Head of caudate nucleus (tissue), 42 donors: Measurements from ENCODE around the gene CRIP2.

ENCODE experiments used
- DNase-seq, 42 donors: peaks; one replicate each; pipeline versions ENCODE4 v3.0.0 to v3.0.0-alpha.2; 2020 to 2021; ENCODE audit warnings: mixed read lengths in 7 of 42
- intact Hi-C: fragments of 100-400 bp; cut with DNase I; formaldehyde crosslinking; loops from one replicate; pipeline ENCODE4 v1.15.0; 2022

CRIP2 gene

GRCh38 chr14:105458010-105458409 is 16.6 kb upstream of the CRIP2 start:
- no peak for DNase-seq
- intact Hi-C loops, result no loop called here

DNA sequence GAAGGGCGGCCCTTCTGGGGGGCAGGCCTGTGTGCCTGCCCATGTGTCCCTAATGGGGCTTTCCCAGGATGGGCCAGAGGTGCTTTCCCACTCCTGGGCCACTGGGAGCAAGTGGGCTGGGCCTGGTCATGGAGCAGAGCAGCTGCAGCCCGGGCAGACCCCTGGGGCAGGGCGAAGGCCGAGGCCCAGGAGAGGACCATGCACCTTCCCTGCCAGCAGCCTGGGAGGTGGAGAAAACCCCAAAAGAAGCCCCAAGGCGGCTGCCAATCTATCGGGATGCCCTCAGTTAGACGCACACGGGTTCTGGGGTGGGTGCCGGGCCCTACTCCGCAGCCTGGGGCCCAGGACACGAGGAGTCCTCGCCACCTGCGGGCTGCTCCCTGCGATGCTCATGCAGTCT is 16.1 kb upstream of the CRIP2 start:
- DNase-seq, result no peak

GRCh38 chr14:105460116-105460515 is 14.5 kb upstream of the CRIP2 start:
- DNase-seq, result no peak
- intact Hi-C loops, result no loop called here

More for the DNA sequence above, 16.1 kb upstream of the CRIP2 start:
- intact Hi-C loops, result no loop called here

DNA sequence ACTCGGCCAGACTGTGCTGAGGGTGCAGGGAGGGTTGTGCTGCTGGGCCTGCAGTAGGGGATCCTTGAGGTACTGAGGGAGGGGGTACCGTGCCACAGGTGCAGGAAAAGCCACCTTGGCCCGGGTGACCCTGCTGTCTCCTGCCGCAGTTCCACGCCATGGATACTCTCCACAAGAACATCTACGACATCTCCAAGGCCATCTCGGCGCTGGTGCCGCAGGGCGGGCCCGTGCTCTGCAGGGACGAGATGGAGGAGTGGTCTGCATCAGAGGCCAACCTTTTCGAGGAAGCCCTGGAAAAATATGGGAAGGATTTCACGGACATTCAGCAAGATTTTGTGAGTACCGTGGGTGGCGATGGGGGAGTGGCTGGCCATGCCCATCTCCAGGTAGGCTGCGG is 14.0 kb upstream of the CRIP2 start:
- intact Hi-C loops, result no loop called here
- no peak for DNase-seq

- intact Hi-C loops, result no loop called here
- DNase-seq, result no peak
Observed at GRCh38 chr14:105461903-105462302, 12.7 kb upstream of the CRIP2 start.

GRCh38 chr14:105464501-105464900 is 10.1 kb upstream of the CRIP2 start:
- DNase-seq, result no peak
- intact Hi-C loops, result no loop called here

DNA sequence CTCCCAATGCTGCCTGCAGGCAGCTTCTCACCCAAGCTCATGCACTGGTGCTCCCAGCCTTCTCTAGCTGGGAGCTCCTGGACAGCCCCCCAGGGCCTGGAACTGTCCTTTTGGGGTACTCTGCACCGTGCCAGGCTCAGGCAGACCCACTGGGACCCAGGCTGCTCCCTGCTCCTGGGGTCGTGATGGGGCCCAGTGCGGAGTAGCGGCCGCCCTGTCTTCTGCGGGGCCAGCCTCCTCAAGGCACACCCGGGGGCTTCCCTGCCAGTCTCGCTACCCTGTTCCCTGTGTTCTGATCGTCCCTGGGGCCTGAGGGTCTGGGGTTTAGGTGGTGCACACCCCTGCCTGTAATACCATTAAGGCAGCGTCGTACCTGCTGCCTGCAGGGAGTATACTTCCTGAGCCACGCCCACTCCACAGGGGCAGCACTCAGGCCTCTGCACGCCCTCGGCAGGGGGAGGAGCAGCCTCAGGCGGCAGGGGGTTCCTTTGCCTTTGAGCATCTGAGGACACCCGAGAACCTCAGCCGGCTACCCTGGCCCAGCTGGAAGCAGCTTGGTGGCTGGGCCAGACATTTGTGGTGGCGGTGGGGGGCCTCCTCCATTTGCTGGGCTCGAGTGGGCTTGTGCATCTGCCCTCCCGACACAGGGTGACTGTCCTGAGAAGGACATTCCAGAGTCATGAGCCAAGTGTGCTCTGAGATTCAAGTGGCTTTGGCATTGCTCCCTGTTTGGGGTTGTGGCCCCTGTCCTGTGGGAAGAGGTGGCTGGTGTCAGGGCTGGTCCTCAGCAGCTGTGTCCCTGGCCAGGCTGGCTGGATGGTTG is 9.2 kb upstream of the CRIP2 start:
- no peak for DNase-seq
- intact Hi-C loops, result no loop called here

- no peak for DNase-seq
- intact Hi-C loops, result no loop called here
Observed at GRCh38 chr14:105466531-105467248, 7.9 kb upstream of the CRIP2 start.

- DNase-seq, result no peak
- intact Hi-C loops, result no loop called here
Observed at GRCh38 chr14:105467249-105467941, 7.2 kb upstream of the CRIP2 start.

DNA sequence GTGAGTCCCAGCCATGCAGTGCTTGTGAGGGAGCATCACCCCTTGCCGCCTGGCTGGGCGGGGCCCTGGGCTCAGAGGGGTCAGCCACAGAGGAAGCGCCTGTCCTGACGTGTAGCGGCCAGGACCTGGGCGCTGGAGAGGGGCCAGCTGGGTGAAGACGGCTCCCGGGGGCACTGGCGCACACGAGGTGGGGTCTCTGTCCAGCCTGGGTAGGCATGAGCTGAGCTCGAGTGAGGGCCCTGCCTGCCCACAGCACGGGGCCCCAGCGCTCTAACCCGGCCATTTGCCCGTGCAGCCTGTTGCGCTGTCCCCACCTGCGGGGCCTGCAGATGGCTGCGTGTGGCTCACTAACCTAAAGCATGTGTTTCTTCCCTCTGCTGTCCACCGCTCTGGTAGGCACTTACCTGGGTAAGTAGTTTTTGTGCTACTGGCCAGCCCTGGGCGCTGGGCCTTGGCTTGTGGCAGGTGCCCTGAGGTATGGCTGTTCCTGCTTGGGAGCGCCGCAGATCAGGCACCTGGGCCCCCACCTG is 6.6 kb upstream of the CRIP2 start:
- DNase-seq, result no peak
- intact Hi-C loops, result no loop called here

GRCh38 chr14:105468621-105469241 is 5.9 kb upstream of the CRIP2 start:
- intact Hi-C loops, result no loop called here
- peak in 2 of 42 donors; percentile 38 to 55 for DNase-seq

- intact Hi-C loops, result loop anchor here (5.0 kb wide), 1 partner anchor 57 kb away; no protein-coding TSS in a partner anchor
- no peak for DNase-seq
Observed at GRCh38 chr14:105469456-105470349, 4.9 kb upstream of the CRIP2 start.

GRCh38 chr14:105470350-105471296 is 4.0 kb upstream of the CRIP2 start:
- intact Hi-C loops, result loop anchor here (5.0 kb wide), 1 partner anchor 58 kb away; no protein-coding TSS in a partner anchor
- DNase-seq, result no peak

DNA sequence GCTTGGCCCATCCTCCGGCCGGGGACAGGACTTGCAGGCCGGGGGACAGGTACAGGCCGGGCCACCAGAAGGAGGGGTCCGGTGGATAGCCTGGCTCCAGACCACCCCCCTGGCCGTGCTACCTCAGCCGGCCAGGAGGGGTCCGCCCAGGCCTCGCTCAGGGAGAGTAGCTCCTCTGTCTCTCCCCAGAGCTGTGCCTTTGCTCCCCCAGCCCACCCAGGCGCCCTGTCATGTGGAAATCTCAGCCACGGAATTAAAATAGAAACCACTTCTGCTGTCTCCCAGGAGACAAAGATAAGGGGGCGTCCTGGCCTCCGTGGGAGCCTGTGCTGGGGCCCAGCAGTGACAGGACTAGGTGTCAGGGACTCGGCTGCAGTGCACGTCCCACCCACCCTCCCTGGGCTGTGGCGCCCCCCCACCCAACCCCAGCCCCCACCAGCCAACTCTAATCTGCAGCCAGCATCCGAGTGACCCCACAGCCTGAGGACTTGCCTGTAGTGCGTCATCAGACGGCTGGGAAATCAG is 3.3 kb upstream of the CRIP2 start:
- DNase-seq, result peak in 38 of 42 donors; percentile 44 to 90 (median 69)
- intact Hi-C loops, result loop anchor here (5.0 kb wide), 1 partner anchor 59 kb away; no protein-coding TSS in a partner anchor

DNA sequence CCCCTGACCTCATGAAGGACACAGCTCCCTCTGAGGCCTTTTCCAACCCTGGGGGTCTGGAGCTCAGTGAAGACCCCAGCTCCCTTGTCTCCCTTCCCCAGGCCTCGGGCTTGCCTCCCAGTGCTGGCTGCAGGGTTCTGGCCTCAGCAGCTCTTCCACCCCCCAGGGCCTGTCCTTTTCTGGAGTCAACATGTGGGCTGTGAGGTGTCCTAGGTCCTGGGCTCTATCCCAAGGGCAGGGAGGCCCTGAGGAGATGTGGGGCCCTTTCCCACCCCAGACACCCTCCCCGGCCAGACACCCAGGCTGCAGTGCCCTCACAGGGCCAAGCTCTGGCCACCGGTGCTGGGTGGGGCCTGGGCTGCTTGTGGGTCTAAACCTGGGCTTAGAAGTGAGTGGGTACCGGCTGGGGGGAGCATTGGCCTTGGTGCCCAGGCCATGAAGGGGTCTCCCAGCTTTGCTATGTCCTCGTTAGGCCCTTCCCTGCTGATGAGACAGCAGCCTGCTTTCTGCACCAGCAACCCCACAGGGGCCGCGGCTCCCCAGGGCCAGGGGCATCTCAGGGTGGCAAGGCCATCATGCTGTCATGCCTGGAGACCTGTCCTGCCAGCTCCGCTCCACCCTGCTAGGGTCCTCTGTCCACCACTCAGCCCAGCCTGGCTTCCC is 2.7 kb upstream of the CRIP2 start:
- intact Hi-C loops, result loop anchor here (5.0 kb wide), 1 partner anchor 60 kb away; no protein-coding TSS in a partner anchor
- no peak for DNase-seq

DNA sequence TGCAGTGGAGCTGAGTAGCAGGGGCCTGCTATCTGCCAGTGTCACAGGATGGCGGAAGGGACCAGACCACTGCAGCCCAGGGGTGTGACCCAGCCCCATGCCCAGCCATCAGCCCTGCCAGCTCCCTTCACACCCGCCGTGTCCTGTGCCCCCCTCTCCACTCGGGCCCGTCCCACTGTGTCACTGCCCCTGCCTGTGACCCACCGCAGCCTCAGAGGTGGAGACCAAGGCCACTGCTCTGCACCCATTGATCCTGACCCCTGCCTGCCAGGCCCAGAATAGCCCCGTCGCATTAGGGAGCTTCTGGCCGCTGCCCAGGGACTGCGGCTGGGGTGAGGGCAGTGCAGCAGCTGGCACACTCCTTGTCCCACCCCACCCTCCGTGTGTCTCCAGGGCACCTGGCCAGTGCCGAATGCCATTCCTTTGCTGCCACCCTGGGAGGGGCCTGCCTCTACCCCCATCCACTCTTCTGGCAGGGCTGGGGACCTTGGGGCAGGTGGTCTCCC is 2.1 kb upstream of the CRIP2 start:
- intact Hi-C loops, result loop anchor here (5.0 kb wide), 1 partner anchor 60 kb away; no protein-coding TSS in a partner anchor
- no peak for DNase-seq
